GM12878 (cell line): ENCODE data around the gene FHIP1A.

Source experiments
- BRCA1 ChIP-seq: IDR thresholded peaks from 2 replicates; pipeline ENCODE4 v1.6.1; 2011; ENCODE audit warnings: low read depth, low read length, improper control_type of control experiment
- CHD1 ChIP-seq: IDR thresholded peaks from 2 replicates; pipeline ENCODE4 v1.6.1; 2012; ENCODE audit warnings: low read depth, low read length, improper control_type of control experiment
- DPF2 ChIP-seq: fragments of 450-650 bp; IDR thresholded peaks from 2 replicates; pipeline ENCODE4 v1.6.1; 2017; ENCODE audit warnings: mild to moderate bottlenecking
- ELK1 ChIP-seq: IDR thresholded peaks from 2 replicates; pipeline ENCODE4 v1.6.1; 2012; ENCODE audit warnings: low read depth, low read length, improper control_type of control experiment
- EP300 ChIP-seq, 2 experiments: fragments of 150-350 bp in 1 of 2; IDR thresholded peaks; 2 replicates each; pipeline ENCODE4 v1.6.1; 2011 to 2012; ENCODE audit warnings: low read depth in 2 of 2, low read length in 2 of 2, borderline replicate concordance in 1 of 2, improper control_type of control experiment in 1 of 2, inconsistent platforms in 1 of 2; ENCODE audit not compliant: control insufficient read depth in 1 of 2
- NFXL1 ChIP-seq: fragments of 450-650 bp; IDR thresholded peaks from 2 replicates; pipeline ENCODE4 v1.6.1; 2017; ENCODE audit warnings: antibody characterized with exemption, mild to moderate bottlenecking, borderline replicate concordance
- NR2C2 ChIP-seq: IDR thresholded peaks from 2 replicates; pipeline ENCODE4 v1.6.1; 2011; ENCODE audit warnings: borderline replicate concordance, low read depth; ENCODE audit not compliant: control insufficient read depth, insufficient read length
- POLR2AphosphoS5 ChIP-seq: IDR thresholded peaks from 2 replicates; pipeline ENCODE4 v1.6.1; 2011; ENCODE audit warnings: mild to moderate bottlenecking, low read length, inconsistent platforms
- RAD21 ChIP-seq: IDR thresholded peaks from 2 replicates; pipeline ENCODE4 v1.6.1; 2011; ENCODE audit warnings: mild to moderate bottlenecking, low read depth, low read length, moderate library complexity; ENCODE audit not compliant: insufficient read depth
- SP1 ChIP-seq: IDR thresholded peaks from one replicate; pipeline ENCODE4 v1.6.1; 2011; ENCODE audit warnings: low read depth, low read length
- SUPT20H ChIP-seq: IDR thresholded peaks from 2 replicates; pipeline ENCODE4 v1.6.1; 2011; ENCODE audit warnings: low read depth, mild to moderate bottlenecking, low read length, moderate library complexity, borderline replicate concordance; ENCODE audit not compliant: control insufficient read depth
- TAF1 ChIP-seq: IDR thresholded peaks from 2 replicates; pipeline ENCODE4 v1.6.1; 2011; ENCODE audit warnings: mild to moderate bottlenecking, low read depth, low read length, borderline replicate concordance
- ZBTB11 ChIP-seq: fragments of 450-650 bp; formaldehyde crosslinking; IDR thresholded peaks from 2 replicates; pipeline ENCODE4 v1.5.0; 2022; ENCODE audit warnings: mild to moderate bottlenecking, missing genetic modification characterization
- ZBTB4 ChIP-seq: fragments of 450-650 bp; formaldehyde crosslinking; IDR thresholded peaks from 2 replicates; pipeline ENCODE4 v1.4.0; 2022; ENCODE audit warnings: mild to moderate bottlenecking, moderate library complexity

GRCh38 chr4:151389311-151389710, 19.7 kb upstream of the FHIP1A start:
- TF ChIP-seq CHD1 (no peak), NFXL1 (no peak), ZBTB11 (CRISPR knock-in tag) (no peak), SP1 (no peak), BRCA1 (no peak), ZBTB4 (no peak), EP300 (IDR thresholded peaks at IDR 0.05; ENCODE audit: borderline replicate concordance in 1 of 2, control insufficient read depth in 1 of 2, low read depth in 2 of 2, low read length in 2 of 2) (no peak), RAD21 (no peak), SUPT20H (no peak), ELK1 (no peak), DPF2 (no peak), NR2C2 (no peak), TAF1 (no peak), POLR2AphosphoS5 (no peak)
